ENCODE data around the gene LIN7C.

DNA sequence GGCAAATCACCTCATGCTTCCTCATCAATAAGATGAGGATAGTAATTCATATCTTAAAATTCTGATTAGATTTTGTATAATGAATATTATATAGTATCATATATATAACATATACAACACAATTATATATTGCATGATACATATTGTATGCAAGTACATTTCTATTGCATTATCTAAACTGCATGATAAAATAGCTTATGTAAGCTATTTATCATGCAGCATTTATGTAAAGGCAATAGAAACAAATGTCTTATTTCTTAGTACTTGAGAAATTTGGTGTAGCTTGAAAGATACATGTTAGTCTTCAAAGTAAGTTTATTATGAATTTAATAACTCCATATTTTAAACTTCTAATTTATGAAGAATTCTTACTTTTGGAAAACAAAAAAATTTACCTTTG lies 5.5 kb downstream of the LIN7C start:
- TF ChIP-seq, protein P1, sequence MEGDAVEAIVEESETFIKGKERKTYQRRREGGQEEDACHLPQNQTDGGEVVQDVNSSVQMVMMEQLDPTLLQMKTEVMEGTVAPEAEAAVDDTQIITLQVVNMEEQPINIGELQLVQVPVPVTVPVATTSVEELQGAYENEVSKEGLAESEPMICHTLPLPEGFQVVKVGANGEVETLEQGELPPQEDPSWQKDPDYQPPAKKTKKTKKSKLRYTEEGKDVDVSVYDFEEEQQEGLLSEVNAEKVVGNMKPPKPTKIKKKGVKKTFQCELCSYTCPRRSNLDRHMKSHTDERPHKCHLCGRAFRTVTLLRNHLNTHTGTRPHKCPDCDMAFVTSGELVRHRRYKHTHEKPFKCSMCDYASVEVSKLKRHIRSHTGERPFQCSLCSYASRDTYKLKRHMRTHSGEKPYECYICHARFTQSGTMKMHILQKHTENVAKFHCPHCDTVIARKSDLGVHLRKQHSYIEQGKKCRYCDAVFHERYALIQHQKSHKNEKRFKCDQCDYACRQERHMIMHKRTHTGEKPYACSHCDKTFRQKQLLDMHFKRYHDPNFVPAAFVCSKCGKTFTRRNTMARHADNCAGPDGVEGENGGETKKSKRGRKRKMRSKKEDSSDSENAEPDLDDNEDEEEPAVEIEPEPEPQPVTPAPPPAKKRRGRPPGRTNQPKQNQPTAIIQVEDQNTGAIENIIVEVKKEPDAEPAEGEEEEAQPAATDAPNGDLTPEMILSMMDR (IDR thresholded peaks at IDR 0.05) = no peak
- no peak for TF ChIP-seq EZH2 (IDR thresholded peaks at IDR 0.05; ENCODE audit: borderline replicate concordance, insufficient read depth, low read depth, low read length, poor library complexity, severe bottlenecking)
